H9 (cell line): ENCODE data around the gene TEC. TPM values are rescaled to one million over a fixed set of nuclear protein-coding genes. Genes with fewer than 3 reads are reported as not detected.

ENCODE experiments used
- DNase-seq: peaks from one replicate; pipeline ENCODE4 v3.0.0-alpha.2; 2017
- H2AFZ ChIP-seq: one replicate; pipeline ENCODE4 v1.6.1; 2013; ENCODE audit warnings: mild to moderate bottlenecking, low read length, control low read depth, moderate library complexity
- H2AK5ac ChIP-seq: 2 replicates; pipeline ENCODE4 v1.6.1; 2013; ENCODE audit warnings: low read length, control low read depth, mixed read lengths; ENCODE audit not compliant: insufficient read length
- H2BK120ac ChIP-seq: one replicate; pipeline ENCODE4 v1.6.1; 2013; ENCODE audit warnings: low read depth, mild to moderate bottlenecking, low read length, control low read depth, inconsistent platforms; ENCODE audit not compliant: poor library complexity, severe bottlenecking
- H2BK12ac ChIP-seq: 2 replicates; pipeline ENCODE4 v1.6.1; 2013; ENCODE audit warnings: low read length, control low read depth, mixed read lengths, low read depth; ENCODE audit not compliant: insufficient read length
- H2BK15ac ChIP-seq: 2 replicates; pipeline ENCODE4 v1.6.1; 2013; ENCODE audit warnings: low read depth, low read length, control low read depth
- H2BK20ac ChIP-seq: one replicate; pipeline ENCODE4 v1.6.1; 2013; ENCODE audit warnings: low read depth, mild to moderate bottlenecking, low read length, control low read depth, inconsistent platforms; ENCODE audit not compliant: poor library complexity, severe bottlenecking
- H2BK5ac ChIP-seq: 2 replicates; pipeline ENCODE4 v1.6.1; 2013; ENCODE audit warnings: low read length, control low read depth, mixed read lengths; ENCODE audit not compliant: insufficient read length
- H3K14ac ChIP-seq: 2 replicates; pipeline ENCODE4 v1.6.1; 2013; ENCODE audit warnings: low read length, control low read depth; ENCODE audit not compliant: insufficient read depth
- H3K18ac ChIP-seq: 2 replicates; pipeline ENCODE4 v1.6.1; 2013; ENCODE audit warnings: low read depth, mild to moderate bottlenecking, mixed read lengths, low read length, control low read depth; ENCODE audit not compliant: insufficient read length
- H3K23ac ChIP-seq: 2 replicates; pipeline ENCODE4 v1.6.1; 2013; ENCODE audit warnings: low read length, control low read depth, mixed read lengths, low read depth; ENCODE audit not compliant: insufficient read length
- H3K23me2 ChIP-seq: 2 replicates; pipeline ENCODE4 v1.6.1; 2013; ENCODE audit warnings: low read depth, mild to moderate bottlenecking, mixed read lengths, low read length, control low read depth; ENCODE audit not compliant: insufficient read length, poor library complexity, severe bottlenecking
- H3K27ac ChIP-seq: 2 replicates; pipeline ENCODE4 v1.5.1; 2013; ENCODE audit warnings: low read length, control low read depth, mixed read lengths, low read depth; ENCODE audit not compliant: insufficient read length
- H3K27me3 ChIP-seq: 2 replicates; pipeline ENCODE4 v1.6.1; 2013; ENCODE audit warnings: low read length, control low read depth, inconsistent platforms; ENCODE audit not compliant: insufficient read depth
- H3K4ac ChIP-seq: 2 replicates; pipeline ENCODE4 v1.6.1; 2013; ENCODE audit warnings: low read depth, mild to moderate bottlenecking, control low read depth, inconsistent platforms, low read length, moderate library complexity
- H3K4me1 ChIP-seq: 2 replicates; pipeline ENCODE4 v1.6.1; 2013; ENCODE audit warnings: low read length, control low read depth, inconsistent platforms; ENCODE audit not compliant: insufficient read depth
- H3K4me2 ChIP-seq: 2 replicates; pipeline ENCODE4 v1.6.1; 2013; ENCODE audit warnings: low read length, control low read depth, mixed read lengths; ENCODE audit not compliant: insufficient read length, insufficient read depth
- H3K56ac ChIP-seq: 2 replicates; pipeline ENCODE4 v1.6.1; 2013; ENCODE audit warnings: low read depth, mild to moderate bottlenecking, mixed read lengths, low read length, control low read depth; ENCODE audit not compliant: insufficient read length
- H3K79me1 ChIP-seq: 2 replicates; pipeline ENCODE4 v1.6.1; 2013; ENCODE audit warnings: low read depth, mild to moderate bottlenecking, moderate library complexity, low read length, control low read depth, inconsistent platforms; ENCODE audit not compliant: insufficient read depth, poor library complexity, severe bottlenecking
- H3K79me2 ChIP-seq: 2 replicates; pipeline ENCODE4 v1.6.1; 2013; ENCODE audit warnings: low read length, control low read depth, inconsistent platforms; ENCODE audit not compliant: insufficient read depth
- H3K9ac ChIP-seq: 2 replicates; pipeline ENCODE4 v1.6.1; 2013; ENCODE audit warnings: low read length, control low read depth, mixed read lengths; ENCODE audit not compliant: insufficient read length; ENCODE audit errors: extremely low read depth
- H3K9me3 ChIP-seq: one replicate; pipeline ENCODE4 v1.6.1; 2013; ENCODE audit warnings: low read depth, low read length, inconsistent platforms; ENCODE audit not compliant: control insufficient read depth
- H3T11ph ChIP-seq: one replicate; pipeline ENCODE4 v1.6.1; 2013; ENCODE audit warnings: mild to moderate bottlenecking, low read length, control low read depth, inconsistent platforms
- H4K20me1 ChIP-seq: one replicate; pipeline ENCODE4 v1.6.1; 2013; ENCODE audit not compliant: control insufficient read depth, insufficient read length, insufficient read depth
- H4K5ac ChIP-seq: 2 replicates; pipeline ENCODE4 v1.6.1; 2013; ENCODE audit warnings: low read depth, mild to moderate bottlenecking, mixed read lengths, low read length, control low read depth; ENCODE audit not compliant: insufficient read length
- H4K8ac ChIP-seq: replicated peaks from 2 replicates; pipeline ENCODE4 v1.6.1; 2013; ENCODE audit warnings: low read length, control low read depth, mixed read lengths, low read depth; ENCODE audit not compliant: insufficient read length
- H4K91ac ChIP-seq: 2 replicates; pipeline ENCODE4 v1.6.1; 2013; ENCODE audit warnings: low read depth, mild to moderate bottlenecking, moderate library complexity, mixed read lengths, low read length, control low read depth; ENCODE audit not compliant: insufficient read length
- H3K27ac Mint-ChIP-seq, 3 experiments: 2 replicates in 2 of 3; 3 replicates in 1 of 3; pipeline ENCODE4 v1.8.0; 2020 to 2021; ENCODE audit warnings: mixed read lengths in 3 of 3, mild to moderate bottlenecking in 1 of 3, moderate library complexity in 1 of 3
- H3K27me3 Mint-ChIP-seq: 2 replicates; pipeline ENCODE4 v1.8.0; 2021; ENCODE audit warnings: low read depth, mild to moderate bottlenecking, moderate library complexity, mixed read lengths
- H3K36me3 Mint-ChIP-seq, 3 experiments: 2 replicates in 2 of 3; 3 replicates in 1 of 3; pipeline ENCODE4 v1.8.0; 2020 to 2021; ENCODE audit warnings: low read depth in 3 of 3, mixed read lengths in 3 of 3; ENCODE audit not compliant: insufficient read depth in 1 of 3
- H3K4me1 Mint-ChIP-seq, 2 experiments: 2 replicates each; pipeline ENCODE4 v1.8.0; 2020; ENCODE audit warnings: mixed read lengths in 2 of 2
- H3K4me3 Mint-ChIP-seq, 2 experiments: 2 replicates in 1 of 2; 3 replicates in 1 of 2; pipeline ENCODE4 v1.8.0; 2020 to 2021; ENCODE audit warnings: mild to moderate bottlenecking in 2 of 2, mixed read lengths in 2 of 2, moderate library complexity in 1 of 2
- H3K9me3 Mint-ChIP-seq, 2 experiments: 2 replicates in 1 of 2; 3 replicates in 1 of 2; pipeline ENCODE4 v1.8.0; 2020; ENCODE audit warnings: mild to moderate bottlenecking in 2 of 2, mixed read lengths in 2 of 2, moderate library complexity in 1 of 2
- CTCF ChIP-seq: fragments of 200-600 bp; sonication (generic); conservative IDR thresholded peaks from 3 replicates; pipeline ENCODE4 v1.8.0; 2021; ENCODE audit warnings: antibody characterized with exemption, mild to moderate bottlenecking
- WGBS: extraction: QIAGEN DNeasy Blood & Tissue Kit; methylation state at CpG from one replicate; pipeline ENCODE4 v1.1.7; 2013; ENCODE audit warnings: missing lambda C conversion rate, low lambda C conversion rate, mixed read lengths; ENCODE audit not compliant: insufficient read length; ENCODE audit errors: extremely low coverage; 5-methylcytosine and 5-hydroxymethylcytosine counted together
- total RNA-seq: library from RNA; stranded (reverse); gene quantifications from 2 replicates; pipeline ENCODE4 v1.2.1, GENCODE V29; 2021

The TEC gene
- total RNA-seq, 1 experiment from 2014 or later, result 1.8 TPM

DNA sequence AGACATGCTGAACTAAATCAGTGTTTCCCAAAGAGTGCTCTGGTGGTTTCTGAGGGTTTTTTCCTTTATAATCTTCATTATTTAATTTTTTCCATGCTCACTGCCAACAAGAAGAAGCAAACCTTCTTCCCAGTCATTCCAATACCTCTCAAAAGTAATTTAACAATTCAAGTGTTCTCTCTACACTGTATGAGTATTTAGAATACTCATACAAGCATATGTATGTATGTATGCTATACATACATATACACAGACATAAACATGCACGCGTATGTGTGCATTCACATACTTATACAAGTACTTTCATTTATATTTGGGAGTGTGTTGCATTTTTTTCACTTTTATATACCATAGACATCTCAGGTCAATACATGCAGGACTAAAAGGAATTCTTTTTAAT, 81.2 kb downstream of the TEC start:
- H3K23me2 ChIP-seq, result no peaks in the 10 kb centered on the region
- no peak overlapping the region for H3T11ph ChIP-seq
- H4K91ac ChIP-seq, result no peak overlapping the region
- H3K27me3 Mint-ChIP-seq, result no peaks in the 10 kb centered on the region
- no peak overlapping the region for H2AK5ac ChIP-seq
- no peak for DNase-seq
- H2BK5ac ChIP-seq, result no peak overlapping the region
- H2AFZ ChIP-seq, result no peak overlapping the region
- H3K79me1 ChIP-seq, result no peaks in the 10 kb centered on the region
- H3K14ac ChIP-seq, result no peak overlapping the region
- H3K56ac ChIP-seq, result no peak overlapping the region
- no peaks in the 10 kb centered on the region for H3K27me3 ChIP-seq
- no CpG with 5 or more reads among the region's 2 CpGs for WGBS
- no peak overlapping the region for H3K23ac ChIP-seq
- no peak overlapping the region for H3K4me3 Mint-ChIP-seq
- no peak overlapping the region for H3K18ac ChIP-seq
- no peak overlapping the region for H2BK12ac ChIP-seq
- peaks cover 3% of the 10 kb centered on the region in 2 experiments for H3K4me1 Mint-ChIP-seq
- TF ChIP-seq CTCF, result no peak
- H4K8ac ChIP-seq, result no peak overlapping the region
- H3K9me3 Mint-ChIP-seq, result peaks cover 0 to 2% of the 10 kb centered on the region in 2 experiments; a peak in 1 of 5 replicates
- H3K27ac ChIP-seq, result no peak overlapping the region
- H3K9me3 ChIP-seq, result no peaks in the 10 kb centered on the region
- no peak overlapping the region for H2BK120ac ChIP-seq
- H3K4me1 ChIP-seq, result 0 out of 2 replicates have a peak, but pooled peaks cover 1% of the 10 kb centered on the region
- no peak overlapping the region for H3K27ac Mint-ChIP-seq
- no peak overlapping the region for H3K9ac ChIP-seq
- no peaks in the 10 kb centered on the region for H4K20me1 ChIP-seq
- H2BK20ac ChIP-seq, result no peak overlapping the region
- no peak overlapping the region for H2BK15ac ChIP-seq
- peaks cover 0 to 6% (median 0%) of the 10 kb centered on the region in 3 experiments; a peak in 2 of 7 replicates for H3K36me3 Mint-ChIP-seq
- no peak overlapping the region for H4K5ac ChIP-seq
- H3K4ac ChIP-seq, result no peak overlapping the region
- H3K4me2 ChIP-seq, result no peak overlapping the region
- H3K79me2 ChIP-seq, result no peaks in the 10 kb centered on the region
